Effector CD4-positive, alpha-beta T cell (primary cell): ENCODE measurements around the gene FPGT.
"Not testable (repeated sequence)": the region's sequence is repeated elsewhere in the genome, so short reads cannot be mapped to it uniquely, and the experiment has no call there.

Source experiments
- DNase-seq: peaks from one replicate; pipeline ENCODE4 v3.0.0-alpha.2; 2020
- total RNA-seq: gene quantifications from one replicate; lab custom pipeline; 2026; lab: John Stamatoyannopoulos, UW

FPGT gene
- 4.3 reads per million, percentile 17 among the genes with 10 or more reads in this experiment for total RNA-seq

- peak; percentile 93 for DNase-seq
These were observed at the start of gene FPGT, which contains the start of gene LRRIQ3 for GRCh38 chr1:74197657-74198552. TSS of gene FPGT (plus strand) at chr1:74198242. CDS start at chr1:74198279, 37 bp downstream. TSS of gene LRRIQ3 (minus strand) at chr1:74198176. CDS start at chr1:74183684, 14,492 bp downstream.

GRCh38 chr1:74160046-74160445 is 38.0 kb upstream of the FPGT start:
- DNase-seq: no peak

- DNase-seq: no peak
These were observed 36.5 kb upstream of the FPGT start for GRCh38 chr1:74161497-74161896.

DNA sequence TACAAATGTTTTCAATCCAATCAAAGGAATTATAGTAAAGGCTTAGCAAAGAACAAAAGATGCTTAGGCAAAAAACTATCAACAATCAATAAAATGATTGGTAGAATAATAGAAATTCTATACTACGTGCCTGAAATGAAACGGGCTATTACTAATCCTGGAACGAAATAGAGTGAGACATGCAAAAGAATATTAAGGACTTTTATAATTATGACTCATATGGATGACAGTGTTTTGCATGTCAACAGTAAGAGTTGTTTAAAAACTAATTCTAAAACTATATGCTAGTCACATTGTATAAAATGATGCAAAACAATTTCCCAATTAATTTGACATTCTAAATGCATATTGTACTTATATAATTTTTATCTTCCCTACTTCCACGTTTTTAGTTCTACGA is 35.7 kb upstream of the FPGT start:
- no peak for DNase-seq

DNA sequence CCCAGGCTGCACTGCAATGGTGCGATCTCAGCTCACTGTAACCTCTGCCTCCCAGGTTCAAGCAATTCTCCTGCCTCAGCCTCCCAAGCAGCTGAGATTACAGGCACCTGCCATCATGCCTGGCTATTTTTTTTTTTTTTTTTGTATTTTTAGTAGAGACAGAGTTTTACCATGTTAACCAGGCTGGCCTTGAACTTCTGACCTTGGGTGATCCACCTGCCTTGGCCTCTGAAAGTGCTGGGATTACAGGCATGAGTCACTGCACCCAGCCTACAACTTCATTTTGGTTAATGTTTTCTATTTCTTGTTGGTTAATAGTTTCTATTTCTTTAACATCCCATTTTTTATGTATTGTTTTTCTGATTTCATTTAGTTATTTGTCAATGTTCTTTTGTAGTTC is 23.6 kb upstream of the FPGT start:
- not testable (repeated sequence) for DNase-seq

DNA sequence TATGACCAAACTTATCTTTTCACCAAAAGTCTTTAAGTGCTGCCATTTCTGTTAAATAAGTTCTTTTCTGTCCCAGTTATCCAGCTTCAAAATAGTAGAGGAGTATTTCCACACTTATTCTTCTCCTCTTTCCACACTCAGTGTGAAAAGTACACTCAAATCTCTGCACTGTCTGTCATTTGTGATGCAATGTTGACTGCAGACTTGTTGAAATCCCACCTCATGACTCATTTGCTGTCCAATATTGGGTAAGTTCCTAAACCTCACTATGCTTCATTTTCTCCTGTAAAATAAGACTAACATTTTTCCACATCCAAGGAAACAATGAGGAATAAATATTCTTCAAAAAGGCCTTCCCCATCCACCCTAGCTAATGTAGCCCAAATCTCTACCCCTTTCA is 17.6 kb upstream of the FPGT start:
- no peak for DNase-seq

DNA sequence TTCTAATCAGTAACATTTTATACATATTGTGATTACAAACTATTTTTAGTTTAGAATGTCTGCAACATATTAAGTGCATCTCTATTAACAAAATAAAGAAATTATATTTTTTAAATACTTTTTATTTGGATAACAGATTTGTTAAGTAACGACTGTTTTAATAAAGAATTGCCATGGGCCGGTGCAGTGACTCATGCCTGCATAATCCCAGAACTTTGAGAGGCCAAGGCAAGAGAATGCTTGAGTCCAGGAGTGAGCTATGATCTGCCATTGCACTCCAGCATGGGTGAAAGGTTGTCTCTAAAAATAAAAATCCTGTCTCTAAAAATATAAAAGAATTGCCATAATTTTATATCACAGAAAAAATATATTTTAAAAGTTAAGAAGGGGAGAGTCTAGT is 4.1 kb upstream of the FPGT start:
- DNase-seq: no peak

GRCh38 chr1:74195339-74195738 is 2.7 kb upstream of the FPGT start:
- no peak for DNase-seq

DNA sequence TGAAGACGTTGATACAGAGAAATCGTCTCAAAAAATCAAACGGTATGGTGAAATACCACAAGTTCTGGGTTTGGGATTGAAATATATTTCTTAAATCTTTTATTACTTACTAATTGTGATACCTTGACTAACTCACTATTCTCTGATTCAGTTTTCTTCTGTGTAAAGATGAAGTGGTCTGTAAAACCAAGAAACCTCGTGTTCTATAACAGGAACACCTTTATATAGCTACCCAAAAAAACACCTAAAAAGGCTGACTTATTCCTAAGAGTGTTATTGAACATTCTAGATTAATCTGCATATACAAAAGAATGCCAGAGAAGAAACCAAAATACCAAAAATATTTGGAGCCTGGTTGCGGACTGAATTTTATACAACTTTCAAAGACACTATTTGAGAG is 787 bp upstream of the FPGT start:
- no peak for DNase-seq

DNA sequence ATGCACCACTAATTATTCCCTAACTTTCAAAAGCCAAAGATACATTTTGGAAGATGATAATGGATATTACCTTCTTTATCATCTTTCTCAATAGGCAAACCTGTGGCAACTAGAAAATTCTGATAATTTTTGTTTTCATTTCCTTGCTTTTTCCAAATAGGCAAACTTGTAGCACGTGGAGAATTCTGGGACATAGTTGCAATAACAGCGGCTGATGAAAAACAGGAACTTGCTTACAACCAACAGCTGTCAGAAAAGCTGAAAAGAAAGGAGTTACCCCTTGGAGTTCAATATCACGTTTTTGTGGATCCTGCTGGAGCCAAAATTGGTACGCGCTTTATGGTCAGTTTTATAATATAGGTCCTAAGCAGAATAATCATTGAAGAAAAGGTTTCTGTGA is 1.5 kb downstream of the FPGT start:
- no peak for DNase-seq

GRCh38 chr1:74205266-74205665 is 7.2 kb downstream of the FPGT start:
- DNase-seq: no peak

- DNase-seq: no peak
These were observed 17.2 kb downstream of the FPGT start for GRCh38 chr1:74215229-74215628.

GRCh38 chr1:74222701-74223100 is 24.7 kb downstream of the FPGT start:
- DNase-seq: no peak

- DNase-seq: no peak
These were observed 25.4 kb downstream of the FPGT start for GRCh38 chr1:74223453-74223852.

DNA sequence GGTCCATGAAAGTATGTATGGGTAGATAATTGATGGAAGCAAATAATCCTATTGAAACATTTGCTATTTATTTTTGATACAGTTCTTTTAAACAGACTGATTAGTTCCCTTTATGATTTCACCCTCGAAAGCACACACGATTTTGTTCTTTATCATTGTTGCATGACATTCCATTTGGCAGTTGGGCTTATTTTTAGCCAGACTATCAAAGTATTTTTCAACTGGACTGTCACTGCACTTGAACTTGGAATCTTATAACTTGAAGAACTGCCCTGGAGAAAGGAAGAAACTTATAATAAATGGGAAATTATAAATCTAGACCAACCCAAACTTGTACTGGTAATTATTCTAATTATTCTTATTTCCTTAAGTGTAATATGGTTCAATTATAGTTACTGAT is 37.1 kb downstream of the FPGT start, which contains the start of gene TNNI3K:
Gene TNNI3K, plus strand, starts transcription at position 235 of the 400 bp plus-strand sequence. Its CDS starts 65 bp downstream, at position 300.
- DNase-seq: no peak

DNA sequence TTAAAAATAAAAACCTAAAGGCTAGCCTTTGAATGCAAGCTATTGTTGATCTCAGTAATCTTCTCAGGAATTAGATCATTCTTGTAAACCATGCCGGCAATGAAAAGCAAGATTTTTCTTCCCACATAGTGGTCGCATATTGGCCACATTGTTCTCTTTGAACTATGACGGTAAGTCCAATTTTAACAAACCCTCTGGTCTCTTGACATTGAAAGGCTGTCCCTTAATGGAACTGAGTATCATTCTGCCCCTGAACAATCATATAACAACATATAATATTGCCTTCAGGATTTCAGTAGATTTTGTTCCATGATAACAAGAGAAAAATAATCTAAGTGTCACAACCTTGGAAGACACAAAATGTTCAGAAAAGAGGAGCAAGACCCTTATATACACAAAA is 38.4 kb downstream of the FPGT start:
- DNase-seq: no peak

GRCh38 chr1:74237035-74237434 is 39.0 kb downstream of the FPGT start:
- no peak for DNase-seq

DNA sequence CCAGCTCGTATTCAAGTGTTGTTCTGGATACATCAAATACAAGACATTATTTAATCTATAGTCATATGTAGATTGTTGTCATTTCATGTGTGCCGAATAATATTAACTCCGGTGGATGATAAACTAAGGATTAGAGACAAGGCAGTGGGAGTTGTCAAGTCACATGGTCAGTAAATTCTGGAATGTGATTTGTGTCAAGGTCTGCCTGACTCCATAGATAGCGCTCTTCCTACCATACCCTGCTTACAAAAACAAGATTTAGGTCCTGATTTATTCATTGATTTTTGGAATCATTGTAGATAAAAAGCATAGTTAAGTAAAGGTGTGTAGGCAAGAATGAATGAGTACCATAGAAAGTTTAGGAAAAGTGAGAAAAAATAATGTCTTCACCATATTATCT is 39.7 kb downstream of the FPGT start:
- no peak for DNase-seq

- DNase-seq: no peak
These were observed 47.2 kb downstream of the FPGT start for GRCh38 chr1:74245168-74245772.

DNA sequence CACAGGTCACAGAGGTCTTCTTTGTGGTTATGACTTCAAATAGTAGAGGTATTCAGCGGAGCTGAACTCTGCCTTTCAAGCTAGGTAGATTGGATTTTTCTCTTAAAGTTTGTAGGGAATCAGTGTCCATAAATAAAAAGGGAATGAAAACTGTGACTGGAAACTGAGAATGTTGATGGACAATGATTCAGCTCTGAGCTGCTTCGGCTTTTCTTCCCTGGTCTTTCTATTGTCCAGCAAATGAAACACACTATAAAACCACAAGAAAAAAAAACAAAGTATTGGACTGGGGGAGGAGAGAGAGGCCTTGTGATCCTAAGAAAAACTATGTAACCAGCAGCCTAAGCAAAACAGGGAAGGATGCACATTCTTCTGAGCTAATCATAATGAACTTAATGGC is 48.3 kb downstream of the FPGT start:
- DNase-seq: no peak

GRCh38 chr1:74247881-74248528 is 50.0 kb downstream of the FPGT start:
- DNase-seq: no peak

DNA sequence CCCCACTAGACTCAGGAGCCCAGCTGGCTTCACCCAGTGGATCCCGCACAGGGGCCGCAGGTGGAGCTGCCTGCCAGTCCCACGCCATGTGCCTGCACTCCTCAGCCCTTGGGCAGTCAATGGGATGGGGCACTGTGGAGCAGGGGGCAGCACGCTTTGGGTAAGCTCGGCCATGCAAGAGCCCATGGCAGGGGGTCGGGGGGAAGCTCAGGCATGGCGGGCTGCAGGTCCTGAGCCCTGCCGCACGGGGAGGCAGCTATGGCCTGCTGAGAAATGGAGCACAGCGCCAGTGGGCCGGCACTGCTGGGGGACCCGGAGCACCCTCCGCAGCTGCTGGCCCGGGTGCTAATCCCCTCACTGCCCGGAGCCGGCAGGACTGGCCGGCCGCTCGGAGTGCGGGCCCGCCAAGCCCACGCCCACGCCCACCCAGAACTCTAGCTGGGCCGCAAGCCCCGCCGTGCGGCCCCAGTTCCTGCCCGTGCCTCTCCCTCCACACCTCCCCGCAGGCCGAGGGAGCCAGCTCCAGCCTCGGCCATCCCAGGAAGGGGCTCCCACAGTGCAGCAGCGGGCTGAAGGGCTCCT is 55.3 kb downstream of the FPGT start:
- DNase-seq: not testable (repeated sequence)
